Neural progenitor cell (in vitro differentiated cells): ENCODE data around the gene HIGD2A. TPM values are rescaled to one million over a fixed set of nuclear protein-coding genes. Genes with fewer than 3 reads are reported as not detected.

ENCODE experiments used
- DNase-seq: peaks from one replicate; pipeline ENCODE4 v3.0.0-alpha.2; 2016; ENCODE audit warnings: low spot score
- H2AFZ ChIP-seq: fragments of 200-600 bp; sonication (generic); replicated peaks from 2 replicates; pipeline ENCODE4 v1.6.1; 2016; ENCODE audit warnings: antibody characterized with exemption
- H3F3A ChIP-seq: fragments of 200-600 bp; sonication (generic); 2 replicates; pipeline ENCODE4 v1.6.1; 2016; ENCODE audit warnings: antibody characterized with exemption, low read depth
- H3K27ac ChIP-seq: fragments of 200-600 bp; sonication (generic); 2 replicates; pipeline ENCODE4 v1.5.1; 2016; ENCODE audit warnings: mild to moderate bottlenecking
- H3K27me3 ChIP-seq: fragments of 200-600 bp; sonication (generic); 2 replicates; pipeline ENCODE4 v1.6.1; 2016; ENCODE audit warnings: mild to moderate bottlenecking, moderate library complexity
- H3K36me3 ChIP-seq: fragments of 200-600 bp; sonication (generic); 2 replicates; pipeline ENCODE4 v1.5.1; 2016
- H3K4me1 ChIP-seq: fragments of 200-600 bp; sonication (generic); 2 replicates; pipeline ENCODE4 v1.6.1; 2016; ENCODE audit warnings: mixed run types
- H3K4me2 ChIP-seq: fragments of 200-600 bp; sonication (generic); 2 replicates; pipeline ENCODE4 v1.6.1; 2016
- H3K4me3 ChIP-seq: fragments of 200-600 bp; sonication (generic); 2 replicates; pipeline ENCODE4 v1.5.1; 2016
- H3K79me2 ChIP-seq: fragments of 200-600 bp; sonication (generic); 2 replicates; pipeline ENCODE4 v1.6.1; 2016; ENCODE audit warnings: low read depth
- H3K9ac ChIP-seq: fragments of 200-600 bp; sonication (generic); 2 replicates; pipeline ENCODE4 v1.6.1; 2016
- H3K9me3 ChIP-seq: fragments of 200-600 bp; sonication (generic); 2 replicates; pipeline ENCODE4 v1.5.1; 2016; ENCODE audit warnings: low read depth
- H4K20me1 ChIP-seq: fragments of 200-600 bp; sonication (generic); 2 replicates; pipeline ENCODE4 v1.6.1; 2016; ENCODE audit warnings: low read depth
- H3K27ac Mint-ChIP-seq: 3 replicates; pipeline ENCODE4 v1.8.0; 2021; ENCODE audit warnings: mixed read lengths
- H3K27me3 Mint-ChIP-seq: 2 replicates; pipeline ENCODE4 v1.8.0; 2022; ENCODE audit warnings: low read depth, mild to moderate bottlenecking, inconsistent platforms, moderate library complexity, mixed read lengths; ENCODE audit not compliant: insufficient read depth
- H3K36me3 Mint-ChIP-seq: 3 replicates; pipeline ENCODE4 v1.8.0; 2021; ENCODE audit warnings: mixed read lengths
- H3K4me1 Mint-ChIP-seq: 3 replicates; pipeline ENCODE4 v1.8.0; 2021; ENCODE audit warnings: mixed read lengths
- H3K4me3 Mint-ChIP-seq: 3 replicates; pipeline ENCODE4 v1.8.0; 2021; ENCODE audit warnings: mild to moderate bottlenecking, moderate library complexity, mixed read lengths
- H3K9me3 Mint-ChIP-seq: 3 replicates; pipeline ENCODE4 v1.8.0; 2020; ENCODE audit warnings: mixed read lengths
- EZH2 ChIP-seq: fragments of 200-600 bp; sonication (generic); IDR thresholded peaks from 2 replicates; pipeline ENCODE4 v1.6.1; 2017; ENCODE audit warnings: antibody characterized with exemption, mild to moderate bottlenecking, moderate library complexity
- EZH2phosphoT487 ChIP-seq: fragments of 200-600 bp; sonication (generic); IDR thresholded peaks from 2 replicates; pipeline ENCODE4 v1.6.1; 2017; ENCODE audit warnings: antibody characterized with exemption
- total RNA-seq: library from RNA; depleted of rRNA; stranded (reverse); fragments of >200 nt; gene quantifications from 2 replicates; pipeline ENCODE4 v1.2.3, GENCODE V29; 2015; ENCODE audit warnings: low replicate concordance
- TF ChIP-seq, protein P1 (sequence below): fragments of 200-600 bp; sonication (generic); IDR thresholded peaks from 2 replicates; pipeline ENCODE4 v1.5.1; 2017; ENCODE audit warnings: antibody characterized with exemption, mild to moderate bottlenecking

HIGD2A gene
- total RNA-seq, 1 donor from 2014 or later: 40.1 TPM

DNA sequence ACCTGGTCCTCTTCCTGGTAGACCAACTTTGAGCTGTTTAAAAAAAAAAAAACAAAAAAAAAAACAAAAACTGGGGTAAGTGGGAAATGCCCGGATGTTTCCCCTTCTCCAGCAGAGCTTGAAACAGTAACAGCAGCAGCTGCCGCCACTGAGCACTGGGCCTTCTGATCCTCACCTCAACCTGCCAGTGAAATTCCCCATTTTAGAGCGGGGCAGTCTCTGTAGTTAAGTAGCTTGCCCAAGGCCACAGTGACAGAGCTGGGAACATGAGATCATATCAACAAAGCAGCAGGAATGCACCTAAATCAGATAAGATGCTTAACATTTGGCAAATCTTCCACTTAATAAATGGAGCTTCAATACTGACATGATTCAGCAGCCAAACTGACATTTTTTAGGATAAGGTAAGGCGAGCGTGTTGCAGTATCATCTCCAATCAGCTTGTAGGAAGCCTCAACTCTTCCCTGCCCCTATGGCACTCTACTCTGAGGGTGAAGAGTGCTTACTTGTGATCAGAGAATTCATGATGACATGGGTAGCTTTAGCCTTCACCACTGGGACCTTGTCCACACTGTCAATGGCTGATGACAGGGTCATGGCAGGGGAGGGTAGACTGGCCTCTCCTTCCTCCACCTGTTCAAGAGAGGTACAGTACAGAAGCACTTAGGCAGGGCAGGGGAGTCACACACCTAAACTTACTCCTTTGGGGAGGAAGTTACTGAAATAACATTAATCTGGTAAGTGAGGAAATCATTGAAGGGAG lies 36.3 kb upstream of the HIGD2A start:
- H3F3A ChIP-seq: no peaks in the 10 kb centered on the region
- no peaks in the 10 kb centered on the region for H3K9me3 ChIP-seq
- peaks cover 57% of the 10 kb centered on the region for H3K79me2 ChIP-seq
- no peaks in the 10 kb centered on the region for H3K36me3 ChIP-seq
- H3K4me3 ChIP-seq: no peak overlapping the region
- H3K4me3 Mint-ChIP-seq: no peak overlapping the region
- no peak overlapping the region for H3K4me2 ChIP-seq
- H3K27me3 ChIP-seq: no peaks in the 10 kb centered on the region
- H4K20me1 ChIP-seq: peaks cover 74% of the 10 kb centered on the region
- H2AFZ ChIP-seq: no peak overlapping the region
- DNase-seq: no peak
- H3K4me1 Mint-ChIP-seq: peaks cover 6% of the 10 kb centered on the region
- H3K4me1 ChIP-seq: peaks cover 11% of the 10 kb centered on the region
- TF ChIP-seq EZH2phosphoT487 (no peak), EZH2 (no peak)
- TF ChIP-seq, protein P1, sequence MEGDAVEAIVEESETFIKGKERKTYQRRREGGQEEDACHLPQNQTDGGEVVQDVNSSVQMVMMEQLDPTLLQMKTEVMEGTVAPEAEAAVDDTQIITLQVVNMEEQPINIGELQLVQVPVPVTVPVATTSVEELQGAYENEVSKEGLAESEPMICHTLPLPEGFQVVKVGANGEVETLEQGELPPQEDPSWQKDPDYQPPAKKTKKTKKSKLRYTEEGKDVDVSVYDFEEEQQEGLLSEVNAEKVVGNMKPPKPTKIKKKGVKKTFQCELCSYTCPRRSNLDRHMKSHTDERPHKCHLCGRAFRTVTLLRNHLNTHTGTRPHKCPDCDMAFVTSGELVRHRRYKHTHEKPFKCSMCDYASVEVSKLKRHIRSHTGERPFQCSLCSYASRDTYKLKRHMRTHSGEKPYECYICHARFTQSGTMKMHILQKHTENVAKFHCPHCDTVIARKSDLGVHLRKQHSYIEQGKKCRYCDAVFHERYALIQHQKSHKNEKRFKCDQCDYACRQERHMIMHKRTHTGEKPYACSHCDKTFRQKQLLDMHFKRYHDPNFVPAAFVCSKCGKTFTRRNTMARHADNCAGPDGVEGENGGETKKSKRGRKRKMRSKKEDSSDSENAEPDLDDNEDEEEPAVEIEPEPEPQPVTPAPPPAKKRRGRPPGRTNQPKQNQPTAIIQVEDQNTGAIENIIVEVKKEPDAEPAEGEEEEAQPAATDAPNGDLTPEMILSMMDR: no peak
- H3K9me3 Mint-ChIP-seq: no peaks in the 10 kb centered on the region
- no peak overlapping the region for H3K9ac ChIP-seq
- H3K36me3 Mint-ChIP-seq: peaks cover 52% of the 10 kb centered on the region
- H3K27ac ChIP-seq: no peak overlapping the region
- no peak overlapping the region for H3K27ac Mint-ChIP-seq
- no peaks in the 10 kb centered on the region for H3K27me3 Mint-ChIP-seq

DNA sequence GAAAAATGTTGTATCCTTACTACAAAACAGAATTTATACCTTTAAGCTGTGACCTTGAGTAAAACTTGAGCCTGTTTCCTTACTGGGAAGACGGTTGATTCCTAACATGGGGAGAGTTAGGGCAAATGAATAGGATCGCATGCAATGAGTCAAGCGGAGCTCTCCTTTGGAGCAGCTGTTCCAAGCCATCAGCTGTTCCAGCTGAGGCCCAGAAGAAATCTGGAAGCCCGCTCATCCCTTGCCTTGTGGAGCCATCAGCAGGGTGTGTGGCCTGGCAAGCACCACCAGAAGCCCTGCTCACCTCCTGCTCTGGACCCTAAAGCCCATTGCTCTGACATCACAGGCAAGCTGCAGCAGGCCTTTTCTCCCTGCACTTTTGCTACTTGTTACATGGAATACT lies 35.0 kb upstream of the HIGD2A start:
- Mint-ChIP-seq H3K9me3 (no peaks in the 10 kb centered on the region), H3K27ac (no peak overlapping the region), H3K27me3 (no peaks in the 10 kb centered on the region), H3K4me1 (peaks cover 6% of the 10 kb centered on the region), H3K4me3 (no peak overlapping the region), H3K36me3 (peaks cover 52% of the 10 kb centered on the region)
- TF ChIP-seq EZH2 (no peak), EZH2phosphoT487 (no peak)
- TF ChIP-seq, protein P1: no peak
- Histone ChIP-seq H4K20me1 (peaks cover 86% of the 10 kb centered on the region), H3K36me3 (no peaks in the 10 kb centered on the region), H3K9me3 (no peaks in the 10 kb centered on the region), H3F3A (no peaks in the 10 kb centered on the region), H3K4me2 (no peak overlapping the region), H3K79me2 (peaks cover 70% of the 10 kb centered on the region), H2AFZ (no peak overlapping the region), H3K27ac (no peak overlapping the region), H3K9ac (no peak overlapping the region), H3K4me1 (peaks cover 11% of the 10 kb centered on the region), H3K27me3 (no peaks in the 10 kb centered on the region), H3K4me3 (no peak overlapping the region)
- DNase-seq: no peak

DNA sequence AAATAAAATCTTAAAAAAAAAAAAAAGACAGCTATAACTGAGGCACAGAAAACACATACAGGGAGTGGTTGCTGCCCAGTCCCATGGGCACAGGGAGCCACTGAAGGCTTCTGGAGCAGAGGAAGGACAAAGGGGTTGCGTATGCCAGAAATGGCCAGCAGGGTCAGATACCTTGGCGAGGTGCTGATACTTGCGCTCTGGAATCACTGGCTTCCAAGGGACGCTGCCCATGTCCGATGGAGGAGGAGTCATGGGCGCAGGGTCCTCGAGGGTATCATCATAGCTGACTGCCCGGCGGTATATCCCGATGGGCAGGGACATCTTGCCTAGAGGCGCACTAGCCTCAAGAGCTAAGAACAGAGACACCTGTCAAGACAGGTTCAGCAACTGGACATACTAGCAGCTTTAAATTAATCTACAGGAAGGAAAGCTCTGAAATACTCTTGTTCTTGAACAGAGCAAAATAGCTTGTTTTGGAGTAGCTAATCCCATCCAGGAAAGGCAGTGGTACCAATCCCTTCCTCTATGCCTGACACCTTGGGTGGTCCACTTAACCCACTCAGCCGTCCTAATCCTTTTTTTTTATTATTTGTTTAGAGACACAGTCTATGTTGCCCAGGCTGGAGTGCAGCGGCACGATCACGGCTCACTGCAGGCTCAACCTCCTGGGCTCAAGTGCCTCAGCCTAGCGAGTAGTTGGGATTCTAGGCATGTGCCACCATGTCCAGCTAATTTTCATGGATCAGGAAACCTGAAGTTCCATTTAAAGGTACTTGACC lies 33.0 kb upstream of the HIGD2A start:
- Histone ChIP-seq H3K4me3 (no peak overlapping the region), H3K27me3 (no peaks in the 10 kb centered on the region), H3K9me3 (no peaks in the 10 kb centered on the region), H3K9ac (no peak overlapping the region), H4K20me1 (peaks cover 89% of the 10 kb centered on the region), H3K36me3 (no peaks in the 10 kb centered on the region), H3F3A (no peaks in the 10 kb centered on the region), H3K4me1 (peaks cover 11% of the 10 kb centered on the region), H3K4me2 (peak overlapping the region; percentile 33), H2AFZ (no peak overlapping the region), H3K79me2 (peaks cover 88% of the 10 kb centered on the region), H3K27ac (no peak overlapping the region)
- Mint-ChIP-seq H3K36me3 (peaks cover 37% of the 10 kb centered on the region), H3K4me3 (no peak overlapping the region), H3K27ac (no peak overlapping the region), H3K9me3 (no peaks in the 10 kb centered on the region), H3K4me1 (peaks cover 9% of the 10 kb centered on the region), H3K27me3 (no peaks in the 10 kb centered on the region)
- DNase-seq: peak; percentile 64
- TF ChIP-seq, protein P1: peak; percentile 34
- no peak for TF ChIP-seq EZH2
